Hair follicle dermal papilla cell (primary cell): ENCODE data around the gene CACNG3. TPM values are rescaled to one million over a fixed set of nuclear protein-coding genes. Genes with fewer than 3 reads are reported as not detected.

ENCODE experiments used
- small RNA-seq: library from RNA; depleted of rRNA; stranded (forward); fragments of <200 nt; gene quantifications from one replicate; pipeline ENCODE3, GENCODE V24; 2012
- total RNA-seq: library from RNA; depleted of rRNA; stranded (reverse); fragments of >200 nt; gene quantifications from 2 replicates; pipeline ENCODE4 v1.2.3, GENCODE V29; 2012

The CACNG3 gene
- total RNA-seq, result not detected in 2 replicates

GRCh38 chr16:24255456-24256371, at the start of gene CACNG3:
TSS of gene CACNG3 (plus strand) at chr16:24256335. CDS start at chr16:24256755, 420 bp downstream.

Small RNA genes lying within 50 kb of the gene (small RNA-seq; reads per million reads assigned to genes)
- gene RF00408 (not detected), gene RNU7-24P (not detected)
